PC-9 (cell line): ENCODE results near the gene PLEKHG4B.
"Not testable (repeated sequence)": the region's sequence is repeated elsewhere in the genome, so short reads cannot be mapped to it uniquely, and the experiment has no call there.

Source experiments
- CTCF ChIP-seq: fragments of 200-600 bp; sonication (generic); conservative IDR thresholded peaks from 2 replicates; pipeline ENCODE4 v1.6.1; 2017; ENCODE audit warnings: mixed run types, antibody characterized with exemption, mild to moderate bottlenecking, moderate library complexity
- EZH2 ChIP-seq: fragments of 200-600 bp; sonication (generic); IDR thresholded peaks from 2 replicates; pipeline ENCODE4 v1.8.0; 2017; ENCODE audit warnings: antibody characterized with exemption, low read depth

GRCh38 chr5:164783-165182, 72.8 kb downstream of the PLEKHG4B start:
- not testable (repeated sequence) for TF ChIP-seq CTCF, EZH2
